ENCODE measurements around the gene B4GAT1. TPM values are rescaled to one million over a fixed set of nuclear protein-coding genes. Genes with fewer than 3 reads are reported as not detected.
"Not testable (repeated sequence)": the region's sequence is repeated elsewhere in the genome, so short reads cannot be mapped to it uniquely, and the experiment has no call there.

The B4GAT1 gene
- total RNA-seq, 1 donor from 2014 or later, result 18.7 TPM

- DNase-seq (ENCODE audit: low read depth in 2 of 2), result no peak
Observed at GRCh38 chr11:66363805-66364535, 16.5 kb upstream of the B4GAT1 start.

GRCh38 chr11:66363187-66363601, 15.8 kb upstream of the B4GAT1 start:
- no peak for DNase-seq (ENCODE audit: low read depth in 2 of 2)

GRCh38 chr11:66362481-66363147, 15.2 kb upstream of the B4GAT1 start:
- no peak for DNase-seq (ENCODE audit: low read depth in 2 of 2)

GRCh38 chr11:66361502-66361941, 14.1 kb upstream of the B4GAT1 start:
- no peak for DNase-seq (ENCODE audit: low read depth in 2 of 2)

GRCh38 chr11:66360406-66361073, 13.1 kb upstream of the B4GAT1 start:
- no peak for DNase-seq (ENCODE audit: low read depth in 2 of 2)

GRCh38 chr11:66359662-66360087, 12.2 kb upstream of the B4GAT1 start:
- DNase-seq (ENCODE audit: low read depth in 2 of 2), result no peak

GRCh38 chr11:66350560-66351235, 3.3 kb upstream of the B4GAT1 start:
- DNase-seq (ENCODE audit: low read depth in 2 of 2), result not testable (repeated sequence)

- DNase-seq (ENCODE audit: low read depth in 2 of 2), result no peak
Observed at GRCh38 chr11:66349084-66349386, 1.6 kb upstream of the B4GAT1 start.

GRCh38 chr11:66346476-66347424, 679 bp downstream of the B4GAT1 start:
- DNase-seq (ENCODE audit: low read depth in 2 of 2), result peak in 1 of 2 donors; percentile 25

- DNase-seq (ENCODE audit: low read depth in 2 of 2), result no peak
Observed at GRCh38 chr11:66345316-66345649, 2.1 kb downstream of the B4GAT1 start.

- DNase-seq (ENCODE audit: low read depth in 2 of 2), result peak; percentile 96 to 98
Observed at GRCh38 chr11:66344550-66345315, 2.7 kb downstream of the B4GAT1 start, which contains the start of gene BRMS1. TSS of gene BRMS1 (minus strand) at chr11:66345104. CDS start at chr11:66342234, 2,870 bp downstream.

GRCh38 chr11:66343176-66343575, 4.3 kb downstream of the B4GAT1 start:
- no peak for DNase-seq (ENCODE audit: low read depth in 2 of 2)

- no peak for DNase-seq (ENCODE audit: low read depth in 2 of 2)
Observed at GRCh38 chr11:66341502-66342126, 5.8 kb downstream of the B4GAT1 start.

GRCh38 chr11:66340596-66341501, 6.6 kb downstream of the B4GAT1 start:
- no peak for DNase-seq (ENCODE audit: low read depth in 2 of 2)

GRCh38 chr11:66339686-66340483, 7.5 kb downstream of the B4GAT1 start:
- DNase-seq (ENCODE audit: low read depth in 2 of 2), result no peak

GRCh38 chr11:66339162-66339675, 8.2 kb downstream of the B4GAT1 start:
- no peak for DNase-seq (ENCODE audit: low read depth in 2 of 2)

Measured in dermis microvascular lymphatic vessel endothelial cell (primary cell).